ENCODE measurements around the gene DOCK2.

The DOCK2 gene

GRCh38 chr5:169791251-169791650 is 154.2 kb downstream of the DOCK2 start:
- no peaks in the 10 kb centered on the region for H3K4me1 ChIP-seq (ENCODE audit: control insufficient read depth in 5 of 5, insufficient read depth in 5 of 5, low read length in 5 of 5)
- H3K9me3 ChIP-seq (ENCODE audit: control insufficient read depth in 5 of 5, low read length in 5 of 5) = no peaks in the 10 kb centered on the region
- H3K9ac ChIP-seq (ENCODE audit: low read length in 5 of 5) = no peak overlapping the region
- no peak overlapping the region for H3K4me3 ChIP-seq (ENCODE audit: low read depth in 1 of 5, low read length in 5 of 5)
- no peaks in the 10 kb centered on the region for H3K27me3 ChIP-seq (ENCODE audit: control insufficient read depth in 5 of 5, insufficient read depth in 4 of 5, low read length in 5 of 5)
- no peak overlapping the region for H3K27ac ChIP-seq (ENCODE audit: low read depth, low read length)
- peaks cover 0 to 3% (median 0%) of the 10 kb centered on the region in 5 donors for H3K36me3 ChIP-seq (ENCODE audit: control insufficient read depth in 5 of 5, insufficient read depth in 5 of 5, low read length in 5 of 5)

GRCh38 chr5:169795338-169795737 is 158.3 kb downstream of the DOCK2 start:
- H3K4me1 ChIP-seq (ENCODE audit: control insufficient read depth in 5 of 5, insufficient read depth in 5 of 5, low read length in 5 of 5) = no peaks in the 10 kb centered on the region
- H3K9me3 ChIP-seq (ENCODE audit: control insufficient read depth in 5 of 5, low read length in 5 of 5) = no peaks in the 10 kb centered on the region
- H3K27ac ChIP-seq (ENCODE audit: low read depth, low read length) = no peak overlapping the region
- H3K9ac ChIP-seq (ENCODE audit: low read length in 5 of 5) = no peak overlapping the region
- H3K27me3 ChIP-seq (ENCODE audit: control insufficient read depth in 5 of 5, insufficient read depth in 4 of 5, low read length in 5 of 5) = no peaks in the 10 kb centered on the region
- peaks cover 0 to 3% (median 0%) of the 10 kb centered on the region in 5 donors for H3K36me3 ChIP-seq (ENCODE audit: control insufficient read depth in 5 of 5, insufficient read depth in 5 of 5, low read length in 5 of 5)
- H3K4me3 ChIP-seq (ENCODE audit: low read depth in 1 of 5, low read length in 5 of 5) = no peak overlapping the region

DNA sequence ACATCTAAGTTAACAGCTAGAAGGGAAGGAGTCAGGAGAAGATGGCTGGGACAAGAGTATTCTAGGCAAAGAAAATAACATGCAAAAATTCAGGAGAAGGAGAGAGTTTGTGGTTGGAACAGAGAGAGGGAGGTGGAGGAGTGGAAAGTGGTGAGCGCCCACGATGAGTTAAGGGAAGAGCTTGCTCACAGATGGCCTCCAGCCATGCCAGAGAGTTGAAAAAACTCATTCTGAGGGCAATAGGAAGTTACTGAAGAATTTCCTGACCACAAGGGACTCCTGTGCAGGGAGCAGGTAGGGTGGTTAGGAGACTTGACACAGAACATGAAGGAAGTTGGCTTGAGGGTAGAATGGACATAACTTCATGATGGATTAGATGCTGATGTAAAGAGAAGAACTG is 159.7 kb downstream of the DOCK2 start:
- Histone ChIP-seq H3K9ac (ENCODE audit: low read length in 5 of 5) (no peak overlapping the region), H3K27ac (ENCODE audit: low read depth, low read length) (no peak overlapping the region), H3K27me3 (ENCODE audit: control insufficient read depth in 5 of 5, insufficient read depth in 4 of 5, low read length in 5 of 5) (peaks cover 0 to 3% (median 0%) of the 10 kb centered on the region in 5 donors), H3K4me1 (ENCODE audit: control insufficient read depth in 5 of 5, insufficient read depth in 5 of 5, low read length in 5 of 5) (no peaks in the 10 kb centered on the region), H3K36me3 (ENCODE audit: control insufficient read depth in 5 of 5, insufficient read depth in 5 of 5, low read length in 5 of 5) (peaks cover 0 to 3% (median 0%) of the 10 kb centered on the region in 5 donors), H3K9me3 (ENCODE audit: control insufficient read depth in 5 of 5, low read length in 5 of 5) (no peaks in the 10 kb centered on the region), H3K4me3 (ENCODE audit: low read depth in 1 of 5, low read length in 5 of 5) (no peak overlapping the region)

- Histone ChIP-seq H3K9ac (ENCODE audit: low read length in 5 of 5) (no peak overlapping the region), H3K27ac (ENCODE audit: low read depth, low read length) (no peak overlapping the region), H3K9me3 (ENCODE audit: control insufficient read depth in 5 of 5, low read length in 5 of 5) (no peaks in the 10 kb centered on the region), H3K27me3 (ENCODE audit: control insufficient read depth in 5 of 5, insufficient read depth in 4 of 5, low read length in 5 of 5) (peaks cover 0 to 3% (median 0%) of the 10 kb centered on the region in 5 donors), H3K4me3 (ENCODE audit: low read depth in 1 of 5, low read length in 5 of 5) (no peak overlapping the region), H3K36me3 (ENCODE audit: control insufficient read depth in 5 of 5, insufficient read depth in 5 of 5, low read length in 5 of 5) (peaks cover 0 to 3% (median 0%) of the 10 kb centered on the region in 5 donors), H3K4me1 (ENCODE audit: control insufficient read depth in 5 of 5, insufficient read depth in 5 of 5, low read length in 5 of 5) (no peaks in the 10 kb centered on the region)
Observed at GRCh38 chr5:169797577-169797976, 160.5 kb downstream of the DOCK2 start.

DNA sequence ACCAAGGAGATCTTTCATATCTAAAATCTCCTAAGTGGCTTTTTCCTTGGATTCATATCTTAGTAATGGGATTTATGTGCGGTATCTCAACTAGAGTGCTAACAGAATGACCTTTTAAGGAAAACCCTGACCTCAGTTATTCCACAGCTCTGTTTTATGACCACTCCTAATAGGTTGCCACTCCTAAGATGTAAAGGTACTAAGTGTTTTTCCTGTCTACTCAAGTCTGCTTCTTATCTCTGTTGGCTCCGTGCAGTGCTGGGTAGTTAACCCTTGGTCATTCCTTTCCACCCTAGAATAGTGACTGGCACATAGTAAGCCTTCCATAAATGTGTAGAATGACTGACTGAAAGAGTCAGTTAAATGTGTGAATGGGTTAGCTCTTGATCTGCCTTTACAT is 161.4 kb downstream of the DOCK2 start:
- Histone ChIP-seq H3K27me3 (ENCODE audit: control insufficient read depth in 5 of 5, insufficient read depth in 4 of 5, low read length in 5 of 5) (peaks cover 0 to 5% (median 0%) of the 10 kb centered on the region in 5 donors), H3K9ac (ENCODE audit: low read length in 5 of 5) (no peak overlapping the region), H3K36me3 (ENCODE audit: control insufficient read depth in 5 of 5, insufficient read depth in 5 of 5, low read length in 5 of 5) (no peaks in the 10 kb centered on the region), H3K9me3 (ENCODE audit: control insufficient read depth in 5 of 5, low read length in 5 of 5) (no peaks in the 10 kb centered on the region), H3K4me1 (ENCODE audit: control insufficient read depth in 5 of 5, insufficient read depth in 5 of 5, low read length in 5 of 5) (no peaks in the 10 kb centered on the region), H3K27ac (ENCODE audit: low read depth, low read length) (no peak overlapping the region), H3K4me3 (ENCODE audit: low read depth in 1 of 5, low read length in 5 of 5) (no peak overlapping the region)

DNA sequence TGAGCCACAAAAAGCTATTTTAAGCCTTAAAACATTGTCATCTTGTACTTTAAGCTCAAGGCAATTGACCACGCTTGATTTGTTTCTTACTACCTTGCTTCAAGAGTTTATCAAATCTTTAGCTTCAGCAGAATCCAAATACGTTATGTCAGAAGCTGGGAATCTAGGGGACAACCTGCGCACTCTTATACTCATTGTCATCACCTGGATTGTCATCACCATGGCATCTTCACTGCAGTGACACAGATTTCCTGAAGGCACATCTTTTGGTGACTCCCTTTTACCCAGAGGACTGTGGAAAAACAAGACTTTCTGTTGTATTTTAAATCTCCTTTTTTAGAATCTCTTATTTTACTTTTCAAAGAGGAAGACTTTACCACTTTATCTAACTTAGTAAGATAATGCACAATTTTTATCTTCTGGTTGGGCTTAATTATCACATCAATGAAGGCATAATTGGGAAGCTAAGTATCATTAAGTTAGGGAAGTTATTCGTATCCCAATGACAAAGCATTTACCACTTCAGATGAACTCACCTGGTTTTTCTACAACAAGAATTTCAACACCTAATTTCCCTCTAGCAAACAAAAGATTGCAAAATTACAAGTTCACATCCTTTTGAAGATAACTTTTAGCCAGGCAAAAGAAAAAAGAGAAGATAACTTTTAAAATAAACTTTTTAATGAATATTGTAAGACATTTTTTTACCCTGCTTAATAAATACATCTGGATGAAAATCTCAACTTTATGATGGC is 162.0 kb downstream of the DOCK2 start:
- Histone ChIP-seq H3K36me3 (ENCODE audit: control insufficient read depth in 5 of 5, insufficient read depth in 5 of 5, low read length in 5 of 5) (no peaks in the 10 kb centered on the region), H3K9me3 (ENCODE audit: control insufficient read depth in 5 of 5, low read length in 5 of 5) (no peaks in the 10 kb centered on the region), H3K27ac (ENCODE audit: low read depth, low read length) (no peak overlapping the region), H3K27me3 (ENCODE audit: control insufficient read depth in 5 of 5, insufficient read depth in 4 of 5, low read length in 5 of 5) (peaks cover 0 to 7% (median under 1%) of the 10 kb centered on the region in 5 donors), H3K4me1 (ENCODE audit: control insufficient read depth in 5 of 5, insufficient read depth in 5 of 5, low read length in 5 of 5) (no peaks in the 10 kb centered on the region), H3K4me3 (ENCODE audit: low read depth in 1 of 5, low read length in 5 of 5) (no peak overlapping the region), H3K9ac (ENCODE audit: low read length in 5 of 5) (no peak overlapping the region)

GRCh38 chr5:169801324-169801777 is 164.3 kb downstream of the DOCK2 start:
- Histone ChIP-seq H3K27me3 (ENCODE audit: control insufficient read depth in 5 of 5, insufficient read depth in 4 of 5, low read length in 5 of 5) (peaks cover 0 to 12% (median 7%) of the 10 kb centered on the region in 5 donors), H3K9ac (ENCODE audit: low read length in 5 of 5) (no peak overlapping the region), H3K9me3 (ENCODE audit: control insufficient read depth in 5 of 5, low read length in 5 of 5) (no peaks in the 10 kb centered on the region), H3K27ac (ENCODE audit: low read depth, low read length) (no peak overlapping the region), H3K4me3 (ENCODE audit: low read depth in 1 of 5, low read length in 5 of 5) (no peak overlapping the region), H3K36me3 (ENCODE audit: control insufficient read depth in 5 of 5, insufficient read depth in 5 of 5, low read length in 5 of 5) (no peaks in the 10 kb centered on the region), H3K4me1 (ENCODE audit: control insufficient read depth in 5 of 5, insufficient read depth in 5 of 5, low read length in 5 of 5) (no peaks in the 10 kb centered on the region)

DNA sequence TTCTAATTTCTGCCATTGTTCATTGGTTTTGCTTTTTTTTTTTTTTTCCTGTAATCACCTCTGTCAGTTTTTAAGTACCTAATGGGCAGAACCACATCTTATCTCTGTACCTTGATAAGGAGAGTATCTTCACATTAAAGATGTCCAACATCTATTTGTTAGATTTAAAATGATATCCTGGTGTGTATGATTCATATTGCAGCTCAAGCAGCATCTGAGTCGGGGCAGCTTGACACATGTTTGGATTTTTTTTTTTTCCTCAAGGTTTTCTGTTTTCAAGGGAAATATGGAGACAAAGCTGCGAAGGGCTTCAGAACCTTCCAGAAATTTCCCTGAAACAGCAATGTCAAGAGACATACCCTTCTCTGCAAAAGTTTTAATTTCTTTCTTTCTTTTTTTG is 164.7 kb downstream of the DOCK2 start:
- Histone ChIP-seq H3K36me3 (ENCODE audit: control insufficient read depth in 5 of 5, insufficient read depth in 5 of 5, low read length in 5 of 5) (no peaks in the 10 kb centered on the region), H3K4me1 (ENCODE audit: control insufficient read depth in 5 of 5, insufficient read depth in 5 of 5, low read length in 5 of 5) (no peaks in the 10 kb centered on the region), H3K27ac (ENCODE audit: low read depth, low read length) (no peak overlapping the region), H3K9ac (ENCODE audit: low read length in 5 of 5) (no peak overlapping the region), H3K4me3 (ENCODE audit: low read depth in 1 of 5, low read length in 5 of 5) (no peak overlapping the region), H3K27me3 (ENCODE audit: control insufficient read depth in 5 of 5, insufficient read depth in 4 of 5, low read length in 5 of 5) (peaks cover 0 to 12% (median 7%) of the 10 kb centered on the region in 5 donors), H3K9me3 (ENCODE audit: control insufficient read depth in 5 of 5, low read length in 5 of 5) (no peaks in the 10 kb centered on the region)

DNA sequence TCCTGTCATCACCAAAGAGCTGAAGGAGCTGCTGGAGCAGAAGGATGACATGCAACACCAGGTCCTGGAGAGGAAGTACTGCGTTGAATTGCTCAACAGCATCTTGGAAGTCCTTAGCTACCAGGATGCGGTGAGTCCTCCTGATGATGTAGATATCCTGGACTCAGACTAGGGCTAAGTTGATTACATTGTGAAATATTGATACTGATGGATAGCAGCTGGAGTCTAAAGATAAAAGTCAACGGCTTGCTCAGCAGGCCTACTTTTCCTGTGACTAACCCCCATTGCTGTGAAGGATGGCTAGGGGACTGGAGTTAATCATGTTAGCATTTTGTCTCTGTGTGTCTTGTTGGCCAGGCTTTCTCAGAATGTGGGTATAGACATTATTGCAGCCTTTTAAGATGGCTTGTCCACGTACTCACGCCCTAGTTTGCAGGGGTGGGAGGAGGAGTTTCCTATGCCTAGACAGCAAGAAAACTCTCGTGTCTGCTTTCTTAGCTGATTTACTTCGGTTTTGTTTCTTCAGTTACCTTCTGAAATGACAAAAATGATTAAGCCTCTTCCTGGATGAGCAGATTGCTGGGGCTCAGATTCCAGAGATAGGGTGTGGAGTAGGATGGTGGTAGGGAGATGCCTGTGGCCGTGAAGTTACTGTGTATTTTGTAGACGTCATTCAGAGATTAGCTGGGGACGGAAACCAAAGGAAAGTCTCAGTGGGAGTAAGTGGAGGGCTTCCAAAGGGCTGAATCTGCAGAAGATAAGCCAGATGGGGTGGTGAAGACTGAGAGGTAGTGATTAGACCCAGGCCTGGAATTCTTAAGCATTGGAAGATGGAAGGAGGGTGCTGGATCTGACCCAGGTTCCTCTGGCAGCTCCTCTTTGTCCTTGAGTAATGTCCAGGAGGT is 166.3 kb downstream of the DOCK2 start:
- H3K36me3 ChIP-seq (ENCODE audit: control insufficient read depth in 5 of 5, insufficient read depth in 5 of 5, low read length in 5 of 5) = no peaks in the 10 kb centered on the region
- H3K9me3 ChIP-seq (ENCODE audit: control insufficient read depth in 5 of 5, low read length in 5 of 5) = no peaks in the 10 kb centered on the region
- H3K27me3 ChIP-seq (ENCODE audit: control insufficient read depth in 5 of 5, insufficient read depth in 4 of 5, low read length in 5 of 5) = peaks cover 0 to 12% (median 7%) of the 10 kb centered on the region in 5 donors
- H3K27ac ChIP-seq (ENCODE audit: low read depth, low read length) = no peak overlapping the region
- H3K4me1 ChIP-seq (ENCODE audit: control insufficient read depth in 5 of 5, insufficient read depth in 5 of 5, low read length in 5 of 5) = no peaks in the 10 kb centered on the region
- H3K4me3 ChIP-seq (ENCODE audit: low read depth in 1 of 5, low read length in 5 of 5) = no peak overlapping the region
- H3K9ac ChIP-seq (ENCODE audit: low read length in 5 of 5) = no peak overlapping the region

GRCh38 chr5:169804861-169805260 is 167.8 kb downstream of the DOCK2 start:
- Histone ChIP-seq H3K9ac (ENCODE audit: low read length in 5 of 5) (no peak overlapping the region), H3K4me3 (ENCODE audit: low read depth in 1 of 5, low read length in 5 of 5) (no peak overlapping the region), H3K36me3 (ENCODE audit: control insufficient read depth in 5 of 5, insufficient read depth in 5 of 5, low read length in 5 of 5) (no peaks in the 10 kb centered on the region), H3K4me1 (ENCODE audit: control insufficient read depth in 5 of 5, insufficient read depth in 5 of 5, low read length in 5 of 5) (no peaks in the 10 kb centered on the region), H3K9me3 (ENCODE audit: control insufficient read depth in 5 of 5, low read length in 5 of 5) (no peaks in the 10 kb centered on the region), H3K27ac (ENCODE audit: low read depth, low read length) (no peak overlapping the region), H3K27me3 (ENCODE audit: control insufficient read depth in 5 of 5, insufficient read depth in 4 of 5, low read length in 5 of 5) (peaks cover 0 to 12% (median 8%) of the 10 kb centered on the region in 5 donors)

Measured in subcutaneous abdominal adipose tissue (tissue), 5 donors.